ENCODE results near the gene DNAJC8. TPM values are rescaled to one million over a fixed set of nuclear protein-coding genes. Genes with fewer than 3 reads are reported as not detected.
A peak's percentile ranks its signal among the peaks of the same experiment; 100 is the strongest.

Gene DNAJC8
- total and polyA plus RNA-seq, 2 experiments from 2014 or later: 72.3 to 137 TPM

DNA sequence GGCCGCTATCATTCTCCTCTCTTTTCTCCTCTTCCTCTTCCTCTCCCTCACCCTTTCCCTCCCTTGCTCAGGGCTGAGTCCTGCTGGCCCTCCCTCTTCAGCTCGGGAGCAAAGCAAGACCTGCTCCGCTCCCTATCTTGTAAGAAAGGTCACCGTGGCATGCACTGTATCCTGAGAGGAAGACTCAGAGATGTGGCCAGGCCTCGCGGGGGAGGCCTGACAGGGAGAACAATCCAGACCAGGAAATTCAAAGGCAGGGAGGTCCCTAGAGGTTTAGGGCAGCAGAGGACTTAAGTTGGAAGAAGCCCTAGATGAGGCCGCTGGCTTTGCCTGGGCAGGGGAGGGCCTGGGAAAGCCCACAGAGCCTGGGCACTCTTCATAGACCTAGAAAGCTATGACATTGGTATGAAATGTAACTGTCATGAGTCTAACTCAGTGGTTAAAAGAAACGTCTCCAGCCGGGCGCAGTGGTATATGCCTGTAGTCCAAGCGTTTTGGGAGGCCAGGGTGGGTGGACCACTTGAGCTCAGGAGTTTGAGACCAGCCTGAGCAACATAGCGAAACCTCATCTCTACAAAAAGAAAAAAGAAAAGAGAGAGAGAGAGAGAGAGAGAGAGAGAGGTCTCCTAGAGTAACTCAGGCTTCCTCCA is 41.7 kb downstream of the DNAJC8 start:
- DNase-seq (ENCODE audit: low read depth in 1 of 2, low spot score in 1 of 2): peak; percentile 5 to 73
- H3K4me1 ChIP-seq (ENCODE audit: low read depth): peaks cover 4% of the 10 kb centered on the region
- H3K27ac ChIP-seq: no peak overlapping the region
- no peaks in the 10 kb centered on the region for H3K27me3 ChIP-seq
- H3K36me3 ChIP-seq: no peaks in the 10 kb centered on the region
- no peak for TF ChIP-seq CTCF (IDR thresholded peaks at IDR 0.05; ENCODE audit: low read depth, low read length)
- H3K4me3 ChIP-seq: no peak overlapping the region
- no peaks in the 10 kb centered on the region for H3K9me3 ChIP-seq (ENCODE audit: low read depth)

DNA sequence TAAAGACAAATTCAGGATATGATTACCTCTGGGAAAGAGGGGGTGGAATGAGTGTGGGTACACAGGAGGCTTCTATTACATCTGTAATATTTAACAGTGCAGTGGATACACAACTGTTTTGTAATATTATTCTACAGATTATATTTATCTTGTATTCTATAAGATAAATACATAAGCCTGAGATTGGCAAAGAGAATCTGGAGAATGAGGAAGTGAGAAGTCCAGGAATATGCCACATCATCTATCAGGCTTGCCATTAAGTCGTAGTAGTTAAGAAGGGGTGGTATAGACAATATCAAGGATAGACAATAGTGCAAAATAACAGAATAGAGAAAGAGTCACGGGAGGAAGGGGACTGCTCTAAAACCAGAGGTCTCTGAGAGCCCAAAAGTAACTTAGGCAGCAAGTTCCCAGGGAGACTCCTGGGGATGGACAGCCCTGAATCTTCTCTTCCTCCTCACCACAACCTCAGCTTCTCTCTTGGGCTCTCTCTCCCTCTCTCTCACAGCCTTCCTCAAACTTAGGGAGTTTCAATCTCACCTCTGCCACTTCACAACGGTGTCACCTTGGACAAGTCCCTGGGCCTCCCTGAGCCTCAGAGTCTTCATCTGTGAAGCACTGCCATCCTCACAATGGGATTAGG is 42.4 kb downstream of the DNAJC8 start:
- Histone ChIP-seq H3K27me3 (no peaks in the 10 kb centered on the region), H3K27ac (no peak overlapping the region), H3K4me3 (no peak overlapping the region), H3K4me1 (ENCODE audit: low read depth) (peaks cover 4% of the 10 kb centered on the region), H3K36me3 (no peaks in the 10 kb centered on the region), H3K9me3 (ENCODE audit: low read depth) (no peaks in the 10 kb centered on the region)
- TF ChIP-seq CTCF (IDR thresholded peaks at IDR 0.05; ENCODE audit: low read depth, low read length): no peak
- DNase-seq (ENCODE audit: low read depth in 1 of 2, low spot score in 1 of 2): peak in 1 of 2 donors; percentile 14

GRCh38 chr1:28185071-28185470 is 47.8 kb downstream of the DNAJC8 start:
- H3K4me1 ChIP-seq (ENCODE audit: low read depth): no peaks in the 10 kb centered on the region
- no peak for DNase-seq (ENCODE audit: low read depth in 1 of 2, low spot score in 1 of 2)
- TF ChIP-seq CTCF (IDR thresholded peaks at IDR 0.05; ENCODE audit: low read depth, low read length): no peak

GRCh38 chr1:28180306-28181305 is 52.2 kb downstream of the DNAJC8 start:
- no peak for DNase-seq (ENCODE audit: low read depth in 1 of 2, low spot score in 1 of 2)
- no peak overlapping the region for H3K4me3 ChIP-seq
- no peak overlapping the region for H3K27ac ChIP-seq
- no peaks in the 10 kb centered on the region for H3K27me3 ChIP-seq
- no peaks in the 10 kb centered on the region for H3K36me3 ChIP-seq
- no peaks in the 10 kb centered on the region for H3K9me3 ChIP-seq (ENCODE audit: low read depth)
- no peak for TF ChIP-seq CTCF (IDR thresholded peaks at IDR 0.05; ENCODE audit: low read depth, low read length)
- H3K4me1 ChIP-seq (ENCODE audit: low read depth): no peaks in the 10 kb centered on the region

More at GRCh38 chr1:28185071-28185470, 47.8 kb downstream of the DNAJC8 start:
- H3K9me3 ChIP-seq (ENCODE audit: low read depth): no peaks in the 10 kb centered on the region
- no peak overlapping the region for H3K4me3 ChIP-seq
- no peaks in the 10 kb centered on the region for H3K27me3 ChIP-seq
- no peaks in the 10 kb centered on the region for H3K36me3 ChIP-seq
- H3K27ac ChIP-seq: no peak overlapping the region

- TF ChIP-seq CTCF (IDR thresholded peaks at IDR 0.05; ENCODE audit: low read depth, low read length): no peak
- no peaks in the 10 kb centered on the region for H3K9me3 ChIP-seq (ENCODE audit: low read depth)
- H3K27me3 ChIP-seq: no peaks in the 10 kb centered on the region
- no peak overlapping the region for H3K4me3 ChIP-seq
- DNase-seq (ENCODE audit: low read depth in 1 of 2, low spot score in 1 of 2): no peak
- no peaks in the 10 kb centered on the region for H3K36me3 ChIP-seq
- H3K4me1 ChIP-seq (ENCODE audit: low read depth): no peaks in the 10 kb centered on the region
- H3K27ac ChIP-seq: no peak overlapping the region
Observed at GRCh38 chr1:28178690-28179485, 53.9 kb downstream of the DNAJC8 start.
